PFSK-1 (cell line): ENCODE measurements around the gene ACP6.

Source experiments
- FOXP2 ChIP-seq: optimal IDR thresholded peaks from 2 replicates; pipeline ENCODE3; 2011; ENCODE audit warnings: borderline replicate concordance, control low read depth, inconsistent platforms; ENCODE audit not compliant: insufficient read depth; ENCODE audit errors: extremely low read length, extremely low read depth
- POLR2AphosphoS5 ChIP-seq: IDR thresholded peaks from 2 replicates; pipeline ENCODE4 v1.6.1; 2012; ENCODE audit warnings: low read depth, mild to moderate bottlenecking, control low read depth, low read length, moderate library complexity
- SIN3A ChIP-seq: IDR thresholded peaks from 2 replicates; pipeline ENCODE4 v1.6.1; 2012; ENCODE audit warnings: mild to moderate bottlenecking, low read length, moderate library complexity, borderline replicate concordance; ENCODE audit not compliant: insufficient read depth
- TAF1 ChIP-seq: IDR thresholded peaks from 2 replicates; pipeline ENCODE4 v1.6.1; 2012; ENCODE audit warnings: low read length, control low read depth, borderline replicate concordance; ENCODE audit not compliant: insufficient read depth
- TF ChIP-seq, protein P1 (sequence below), 2 experiments: IDR thresholded peaks; 2 replicates each; pipeline versions ENCODE4 v1.6.1 to v1.8.0; 2011 to 2012; ENCODE audit warnings: low read depth in 2 of 2, low read length in 2 of 2, control low read depth in 1 of 2, inconsistent platforms in 1 of 2, mild to moderate bottlenecking in 1 of 2, moderate library complexity in 1 of 2; ENCODE audit not compliant: insufficient read depth in 1 of 2

ACP6 gene

DNA sequence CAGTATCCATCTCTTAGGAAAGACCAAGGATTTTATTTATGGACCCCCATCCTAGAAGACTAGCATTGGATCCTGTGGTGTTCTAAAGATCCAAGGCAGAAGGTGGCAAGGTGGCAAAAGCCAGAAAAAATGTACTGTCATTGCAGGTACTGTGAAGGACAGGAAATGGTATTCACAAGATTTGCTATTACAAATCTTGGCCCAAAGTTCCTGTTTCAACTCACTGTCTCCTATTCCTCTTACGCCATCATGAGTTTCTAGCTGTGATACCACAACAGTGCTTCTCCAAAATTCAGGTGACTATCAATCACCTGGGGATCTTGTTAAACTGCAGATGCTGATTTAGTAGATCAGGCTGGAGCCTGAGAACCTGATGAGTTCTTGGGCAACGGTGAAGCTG is 21.4 kb downstream of the ACP6 start:
- TF ChIP-seq, protein P1, sequence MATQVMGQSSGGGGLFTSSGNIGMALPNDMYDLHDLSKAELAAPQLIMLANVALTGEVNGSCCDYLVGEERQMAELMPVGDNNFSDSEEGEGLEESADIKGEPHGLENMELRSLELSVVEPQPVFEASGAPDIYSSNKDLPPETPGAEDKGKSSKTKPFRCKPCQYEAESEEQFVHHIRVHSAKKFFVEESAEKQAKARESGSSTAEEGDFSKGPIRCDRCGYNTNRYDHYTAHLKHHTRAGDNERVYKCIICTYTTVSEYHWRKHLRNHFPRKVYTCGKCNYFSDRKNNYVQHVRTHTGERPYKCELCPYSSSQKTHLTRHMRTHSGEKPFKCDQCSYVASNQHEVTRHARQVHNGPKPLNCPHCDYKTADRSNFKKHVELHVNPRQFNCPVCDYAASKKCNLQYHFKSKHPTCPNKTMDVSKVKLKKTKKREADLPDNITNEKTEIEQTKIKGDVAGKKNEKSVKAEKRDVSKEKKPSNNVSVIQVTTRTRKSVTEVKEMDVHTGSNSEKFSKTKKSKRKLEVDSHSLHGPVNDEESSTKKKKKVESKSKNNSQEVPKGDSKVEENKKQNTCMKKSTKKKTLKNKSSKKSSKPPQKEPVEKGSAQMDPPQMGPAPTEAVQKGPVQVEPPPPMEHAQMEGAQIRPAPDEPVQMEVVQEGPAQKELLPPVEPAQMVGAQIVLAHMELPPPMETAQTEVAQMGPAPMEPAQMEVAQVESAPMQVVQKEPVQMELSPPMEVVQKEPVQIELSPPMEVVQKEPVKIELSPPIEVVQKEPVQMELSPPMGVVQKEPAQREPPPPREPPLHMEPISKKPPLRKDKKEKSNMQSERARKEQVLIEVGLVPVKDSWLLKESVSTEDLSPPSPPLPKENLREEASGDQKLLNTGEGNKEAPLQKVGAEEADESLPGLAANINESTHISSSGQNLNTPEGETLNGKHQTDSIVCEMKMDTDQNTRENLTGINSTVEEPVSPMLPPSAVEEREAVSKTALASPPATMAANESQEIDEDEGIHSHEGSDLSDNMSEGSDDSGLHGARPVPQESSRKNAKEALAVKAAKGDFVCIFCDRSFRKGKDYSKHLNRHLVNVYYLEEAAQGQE (IDR thresholded peaks at IDR 0.05; ENCODE audit: insufficient read depth in 1 of 2, low read depth in 2 of 2, low read length in 2 of 2): no peak
- TF ChIP-seq SIN3A: no peak
- TF ChIP-seq FOXP2: no peak
- no peak for TF ChIP-seq POLR2AphosphoS5
- no peak for TF ChIP-seq TAF1

DNA sequence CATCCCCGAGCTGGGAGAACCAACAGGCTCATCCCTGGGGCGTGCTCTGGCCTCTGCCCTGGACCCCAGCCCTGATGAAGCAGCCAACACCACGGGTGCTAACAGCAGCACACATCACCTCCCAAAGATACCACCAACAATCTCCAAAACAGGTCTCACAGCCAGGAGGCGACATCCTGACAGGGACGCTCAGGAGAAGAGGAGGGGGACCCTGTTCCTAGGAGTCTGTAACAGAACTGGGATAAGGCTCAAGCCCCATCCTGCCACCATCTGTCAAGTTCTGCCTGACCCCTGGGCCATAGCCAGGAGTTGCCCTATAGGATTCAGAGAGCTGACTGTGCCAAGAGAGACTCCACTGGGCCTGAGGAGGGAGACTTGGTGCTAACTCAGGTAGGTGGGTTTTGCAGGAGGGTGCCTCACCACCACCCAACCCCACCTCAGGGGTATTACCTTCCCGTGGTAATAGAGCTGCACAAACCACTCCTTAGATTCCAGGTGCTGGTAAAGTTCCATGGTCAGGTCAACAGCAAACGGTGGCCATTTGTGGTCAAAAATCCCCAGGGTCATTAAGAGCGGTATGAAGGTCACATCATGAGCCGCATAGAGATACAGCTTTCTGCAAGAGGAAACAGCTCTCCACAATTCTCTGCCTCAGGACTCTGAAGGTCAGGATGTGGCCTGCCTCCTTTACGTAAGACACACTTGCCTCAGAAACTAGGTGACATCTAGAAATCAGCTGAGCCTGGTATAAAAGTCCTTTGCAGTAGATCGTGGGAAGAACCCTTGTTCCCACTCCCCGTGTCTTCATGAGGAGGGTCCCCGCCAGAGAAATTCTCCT is 22.3 kb downstream of the ACP6 start:
- TF ChIP-seq POLR2AphosphoS5: no peak

DNA sequence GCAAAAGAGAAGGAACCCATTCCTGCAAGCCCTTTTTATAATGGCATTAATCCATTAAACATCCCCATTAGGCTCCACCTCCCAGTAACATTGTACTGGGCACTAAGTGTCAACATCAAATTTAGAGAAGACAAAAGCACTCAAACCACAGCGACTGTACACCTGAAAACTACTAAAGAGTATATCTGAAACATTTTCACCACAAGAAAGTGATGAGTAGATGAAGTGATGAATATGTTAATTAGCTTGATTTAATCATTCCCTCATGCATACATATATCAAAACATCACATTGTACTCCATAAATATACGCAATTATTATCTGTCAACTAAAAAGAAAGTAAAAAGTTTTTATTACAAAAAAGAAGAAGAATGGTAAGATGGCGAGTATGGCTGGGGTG is 26.4 kb downstream of the ACP6 start:
- TF ChIP-seq, protein P1 (IDR thresholded peaks at IDR 0.05; ENCODE audit: insufficient read depth in 1 of 2, low read depth in 2 of 2, low read length in 2 of 2): no peak
- TF ChIP-seq TAF1: no peak
- TF ChIP-seq SIN3A: no peak
- no peak for TF ChIP-seq FOXP2
- TF ChIP-seq POLR2AphosphoS5: no peak

DNA sequence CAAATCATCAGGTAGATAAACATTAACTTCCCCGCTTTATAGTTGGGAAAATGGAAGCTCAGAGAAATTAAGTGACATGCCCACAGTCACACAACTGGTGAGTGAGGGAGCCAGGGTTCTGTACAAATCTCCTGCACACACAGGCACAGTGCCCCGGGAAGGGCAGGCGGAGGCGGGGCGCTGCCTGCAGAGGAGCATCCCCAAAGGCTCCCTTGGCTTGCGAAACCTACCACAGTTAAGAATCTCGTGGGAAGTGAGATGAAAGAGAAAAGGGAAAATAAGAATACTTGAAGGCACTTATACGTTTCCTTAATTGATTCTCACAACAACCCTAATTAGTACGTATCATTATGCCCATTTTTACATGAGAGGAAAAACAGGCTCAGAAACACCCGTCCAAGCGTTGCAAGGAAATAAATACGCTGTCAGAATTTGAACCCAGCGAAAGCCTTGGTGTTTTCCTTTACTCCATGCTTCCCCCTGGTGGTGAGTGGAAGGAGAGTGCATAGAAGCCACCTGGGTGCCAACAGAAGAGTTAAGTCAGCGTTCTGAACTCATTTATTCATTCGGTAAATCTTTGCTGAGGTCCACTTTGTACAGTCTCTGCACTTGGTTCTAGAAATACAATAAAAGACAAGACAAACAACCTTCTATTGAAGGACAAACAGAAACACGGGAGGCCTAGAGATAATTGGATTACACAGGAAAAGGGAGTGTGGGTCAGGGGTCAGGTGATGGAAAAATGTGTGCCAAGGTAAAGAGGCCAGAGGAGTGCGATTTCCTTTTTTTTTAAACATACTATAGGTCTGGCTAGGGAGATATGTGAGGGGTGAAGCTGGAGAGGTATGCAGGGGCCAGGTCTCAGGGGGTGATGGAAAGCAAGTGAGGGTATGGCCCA is 28.4 kb downstream of the ACP6 start:
- TF ChIP-seq, protein P1 (IDR thresholded peaks at IDR 0.05; ENCODE audit: insufficient read depth in 1 of 2, low read depth in 2 of 2, low read length in 2 of 2): no peak
- no peak for TF ChIP-seq POLR2AphosphoS5
- no peak for TF ChIP-seq FOXP2
- TF ChIP-seq TAF1: no peak
- TF ChIP-seq SIN3A: no peak

DNA sequence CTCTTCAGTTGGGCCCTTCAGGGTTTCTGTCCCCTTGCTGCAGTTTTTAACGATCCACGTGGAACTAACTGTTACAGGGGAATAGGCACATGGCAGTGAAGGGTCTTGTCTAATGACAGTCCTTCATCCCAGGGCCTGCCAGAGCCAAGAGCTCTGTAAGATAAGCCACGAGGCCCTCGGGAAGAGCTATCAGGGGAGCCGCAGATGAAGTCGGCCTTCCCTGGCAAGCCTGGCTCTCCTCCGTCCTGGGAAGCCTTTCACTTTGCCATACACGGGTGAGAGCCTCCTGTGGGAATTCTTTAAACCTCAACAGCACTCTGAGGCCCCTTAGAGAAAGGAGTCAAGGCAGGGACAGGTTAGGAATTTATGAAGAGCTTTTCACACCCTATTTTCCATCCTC is 29.0 kb downstream of the ACP6 start:
- TF ChIP-seq FOXP2 (no peak), SIN3A (no peak), TAF1 (no peak), POLR2AphosphoS5 (no peak)
- TF ChIP-seq, protein P1 (IDR thresholded peaks at IDR 0.05; ENCODE audit: insufficient read depth in 1 of 2, low read depth in 2 of 2, low read length in 2 of 2): no peak
